ENCODE data around the gene RPTOR.

Gene RPTOR

DNA sequence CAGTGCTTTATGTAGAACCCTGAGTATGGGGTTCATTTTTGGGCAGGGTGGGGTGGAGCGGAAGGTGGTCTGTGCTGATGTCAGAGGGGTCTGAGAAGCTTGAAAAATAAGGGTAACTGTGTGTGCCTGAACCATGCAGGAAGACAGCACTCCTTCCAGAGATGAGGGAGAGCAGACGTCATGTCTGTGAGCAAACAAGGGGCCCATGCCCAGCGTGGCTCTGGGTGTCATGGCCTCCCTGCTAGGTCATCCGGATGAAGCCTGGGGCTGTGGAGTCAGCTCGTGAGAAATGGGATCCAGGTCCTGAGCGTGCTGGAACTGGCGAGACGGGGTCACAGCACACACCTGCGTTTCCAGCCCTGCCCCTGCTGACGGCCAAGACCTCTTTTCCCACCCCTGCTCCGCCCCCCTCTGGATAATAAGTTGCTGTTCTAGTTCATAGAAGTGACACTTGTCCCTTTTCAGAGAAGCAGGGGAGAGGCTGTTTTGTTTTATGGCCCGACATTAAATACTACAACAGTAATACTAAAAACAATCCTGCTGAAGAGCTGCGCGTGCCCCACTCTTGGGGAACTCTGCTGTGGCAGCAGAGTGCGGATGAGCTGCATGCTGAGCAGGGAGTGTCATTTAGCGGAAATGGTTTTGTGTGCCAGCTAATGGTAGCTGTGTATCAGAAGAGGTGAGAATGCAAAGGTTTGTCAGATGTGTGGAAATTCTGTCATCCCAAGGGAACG lies 92.6 kb downstream of the RPTOR start:
- DNase-seq (ENCODE audit: low spot score), result no peak
- TF ChIP-seq, protein P1, sequence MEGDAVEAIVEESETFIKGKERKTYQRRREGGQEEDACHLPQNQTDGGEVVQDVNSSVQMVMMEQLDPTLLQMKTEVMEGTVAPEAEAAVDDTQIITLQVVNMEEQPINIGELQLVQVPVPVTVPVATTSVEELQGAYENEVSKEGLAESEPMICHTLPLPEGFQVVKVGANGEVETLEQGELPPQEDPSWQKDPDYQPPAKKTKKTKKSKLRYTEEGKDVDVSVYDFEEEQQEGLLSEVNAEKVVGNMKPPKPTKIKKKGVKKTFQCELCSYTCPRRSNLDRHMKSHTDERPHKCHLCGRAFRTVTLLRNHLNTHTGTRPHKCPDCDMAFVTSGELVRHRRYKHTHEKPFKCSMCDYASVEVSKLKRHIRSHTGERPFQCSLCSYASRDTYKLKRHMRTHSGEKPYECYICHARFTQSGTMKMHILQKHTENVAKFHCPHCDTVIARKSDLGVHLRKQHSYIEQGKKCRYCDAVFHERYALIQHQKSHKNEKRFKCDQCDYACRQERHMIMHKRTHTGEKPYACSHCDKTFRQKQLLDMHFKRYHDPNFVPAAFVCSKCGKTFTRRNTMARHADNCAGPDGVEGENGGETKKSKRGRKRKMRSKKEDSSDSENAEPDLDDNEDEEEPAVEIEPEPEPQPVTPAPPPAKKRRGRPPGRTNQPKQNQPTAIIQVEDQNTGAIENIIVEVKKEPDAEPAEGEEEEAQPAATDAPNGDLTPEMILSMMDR (IDR thresholded peaks at IDR 0.05; ENCODE audit: extremely low read depth, missing control alignments), result no peak

DNA sequence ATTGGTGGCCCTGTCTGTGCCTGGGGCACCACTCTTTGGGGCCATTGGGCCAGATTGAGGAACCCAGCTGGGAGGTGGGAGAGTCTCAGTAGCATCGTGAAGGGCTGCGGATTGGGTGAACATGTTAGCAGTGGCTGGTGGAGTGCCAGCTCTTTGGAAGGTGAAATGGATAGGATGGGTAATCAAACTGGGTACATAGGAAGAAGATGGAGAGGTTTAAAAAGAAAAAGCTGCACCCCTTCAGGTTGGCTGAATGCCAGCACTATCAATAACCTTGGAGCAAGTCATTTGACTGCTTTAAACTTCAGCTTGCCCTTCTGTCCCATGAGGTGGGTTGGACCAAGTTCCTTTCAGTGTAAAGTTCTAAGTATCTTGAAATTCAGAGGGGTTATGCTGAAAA lies 95.0 kb downstream of the RPTOR start:
- no peak for DNase-seq (ENCODE audit: low spot score)
- TF ChIP-seq, protein P1 (IDR thresholded peaks at IDR 0.05; ENCODE audit: extremely low read depth, missing control alignments), result no peak

DNA sequence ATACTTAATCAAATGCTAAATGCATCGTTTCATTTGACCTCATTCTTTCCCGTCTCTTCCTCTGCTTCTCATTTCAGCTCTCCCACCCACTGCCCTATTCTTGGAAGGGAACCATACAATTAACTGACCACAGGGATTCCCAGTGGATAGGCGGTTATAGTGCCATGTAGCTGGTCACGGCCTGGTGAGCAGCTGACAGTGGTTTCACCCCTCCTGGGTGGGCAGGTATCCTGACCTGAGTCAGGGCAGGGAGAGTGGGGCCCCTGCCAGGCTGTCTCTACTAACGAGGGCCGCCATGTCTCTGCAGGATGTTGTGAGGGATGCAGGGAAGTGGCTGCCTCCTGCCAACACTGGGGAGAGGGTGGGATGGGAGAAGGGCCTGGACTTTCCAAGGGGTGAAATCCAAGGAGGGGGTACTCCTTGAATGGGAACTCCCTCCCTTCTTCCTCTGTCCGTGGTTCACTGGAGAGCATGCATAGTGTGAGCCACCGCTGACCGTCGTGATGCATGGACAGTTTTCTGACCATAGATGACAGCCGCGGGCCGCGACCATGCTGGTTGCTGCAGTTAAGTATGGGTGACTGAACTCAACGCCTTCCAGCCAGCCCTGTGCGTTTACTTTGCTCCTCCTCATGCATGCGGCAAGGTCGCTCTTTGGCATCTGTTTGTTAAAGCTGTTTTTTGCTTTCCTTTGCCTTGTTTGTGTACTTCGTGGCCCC lies 95.9 kb downstream of the RPTOR start:
- TF ChIP-seq, protein P1 (IDR thresholded peaks at IDR 0.05; ENCODE audit: extremely low read depth, missing control alignments), result no peak
- no peak for DNase-seq (ENCODE audit: low spot score)

DNA sequence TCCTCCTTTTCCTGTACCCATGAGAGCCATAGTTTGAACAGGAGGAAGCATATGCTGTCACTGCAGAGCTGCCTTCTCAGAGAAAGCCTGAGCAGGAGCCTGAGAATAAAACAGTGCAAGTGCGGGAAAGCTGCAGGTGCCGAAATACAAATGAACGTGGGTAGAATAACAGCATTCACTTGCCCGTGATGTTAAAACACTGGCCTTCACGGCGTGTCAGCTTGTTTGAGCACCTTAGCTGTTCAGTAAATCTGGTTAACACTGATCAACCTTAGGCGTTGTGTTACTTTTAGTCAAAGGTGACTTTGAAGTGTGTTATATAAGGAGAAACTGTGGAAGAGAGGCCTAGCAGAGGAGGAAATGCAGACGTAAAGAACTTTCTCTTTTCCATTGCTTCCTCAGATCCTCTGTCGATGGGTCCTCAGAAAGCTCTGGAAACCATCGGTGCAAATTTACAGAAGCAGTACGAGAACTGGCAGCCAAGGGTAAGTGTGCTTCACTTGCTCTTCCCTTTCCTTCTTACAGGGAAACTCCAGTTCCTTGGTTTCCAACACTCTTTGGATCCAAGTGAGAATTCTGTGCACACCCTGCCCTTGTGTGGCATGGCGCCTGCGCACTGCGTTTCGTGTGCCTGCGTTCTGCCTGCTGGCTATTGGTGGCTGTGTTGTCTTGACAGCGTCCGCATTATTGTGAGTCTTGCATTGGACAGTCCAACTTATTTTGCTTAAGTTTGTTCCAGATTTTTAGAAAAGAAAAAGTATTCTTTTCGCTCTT lies 98.9 kb downstream of the RPTOR start:
- TF ChIP-seq, protein P1 (IDR thresholded peaks at IDR 0.05; ENCODE audit: extremely low read depth, missing control alignments), result no peak
- no peak for DNase-seq (ENCODE audit: low spot score)

DNA sequence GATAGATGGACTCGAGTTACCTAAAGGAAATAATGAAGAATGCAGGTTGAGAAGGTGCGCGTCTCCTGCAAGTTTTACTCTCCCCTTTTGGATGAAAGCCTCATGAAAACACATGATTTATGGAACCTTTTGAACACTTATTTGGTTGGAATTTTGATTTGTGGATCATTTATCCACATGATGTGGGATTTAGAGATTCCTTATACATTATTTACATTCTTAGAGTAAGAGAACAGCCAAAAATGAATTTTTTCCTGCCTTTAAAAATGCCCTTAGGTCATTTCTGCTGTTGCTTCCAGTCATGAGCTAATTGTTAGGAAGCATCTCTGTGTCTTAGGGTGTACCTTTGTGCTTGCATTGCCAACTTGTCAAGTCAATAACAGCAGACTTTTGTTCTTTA lies 99.9 kb downstream of the RPTOR start:
- no peak for DNase-seq (ENCODE audit: low spot score)
- TF ChIP-seq, protein P1 (IDR thresholded peaks at IDR 0.05; ENCODE audit: extremely low read depth, missing control alignments), result no peak

GRCh38 chr17:80645706-80646325 lies 101.2 kb downstream of the RPTOR start:
- TF ChIP-seq, protein P1 (IDR thresholded peaks at IDR 0.05; ENCODE audit: extremely low read depth, missing control alignments), result no peak
- DNase-seq (ENCODE audit: low spot score), result no peak

Data from GM20000 (cell line).